AG04450 (cell line): Measurements from ENCODE around the gene RTBDN. TPM values are rescaled to one million over a fixed set of nuclear protein-coding genes. Genes with fewer than 3 reads are reported as not detected.
A peak's percentile ranks its signal among the peaks of the same experiment; 100 is the strongest.

Experiments
- CTCF ChIA-PET: fragments of 300-600, 350-600 bp; formaldehyde crosslinking; extraction: SDS; loops from one replicate; lab custom pipeline; 2022; ENCODE audit warnings: antibody characterized with exemption, inconsistent platforms; lab: Charles Lee
- POLR2A ChIA-PET: fragments of 350-600 bp; formaldehyde crosslinking; extraction: SDS; loops from one replicate; lab custom pipeline; 2021; ENCODE audit warnings: antibody characterized with exemption, inconsistent platforms; lab: Yijun Ruan, JAX
- DNase-seq: peaks from one replicate; pipeline ENCODE4 v3.0.0-alpha.2; 2011; ENCODE audit warnings: low read depth, low spot score
- H3K27ac ChIP-seq: one replicate; pipeline ENCODE4 v1.5.1; 2012; ENCODE audit warnings: low read depth, low read length, control low read depth
- H3K27me3 ChIP-seq: one replicate; pipeline ENCODE4 v1.6.0; 2012; ENCODE audit warnings: low read length; ENCODE audit not compliant: control insufficient read depth, insufficient read depth
- H3K4me3 ChIP-seq: 2 replicates; pipeline ENCODE4 v1.5.1; 2011; ENCODE audit warnings: mild to moderate bottlenecking, low read depth, low read length, control low read depth
- H3K9me3 ChIP-seq: 2 replicates; pipeline ENCODE4 v1.5.1; 2012; ENCODE audit warnings: low read length; ENCODE audit not compliant: control insufficient read depth, insufficient read depth
- polyA plus RNA-seq: library from polyadenylated mRNA; depleted of rRNA; stranded (reverse); fragments of >200 nt; gene quantifications from 2 replicates; pipeline ENCODE4 v1.2.3, GENCODE V29; 2011
- TF ChIP-seq, protein P1 (sequence below): IDR thresholded peaks from 2 replicates; pipeline ENCODE4 v1.5.1; 2011; ENCODE audit warnings: low read depth, low read length, control low read depth, inconsistent platforms

RTBDN gene
- polyA plus RNA-seq, 1 experiment, result not detected

GRCh38 chr19:12836529-12836863, 2.1 kb upstream of the RTBDN start:
- ChIA-PET CTCF (interaction anchor here (1.2 to 1.4 kb wide), 2 partner anchors 12 to 70 kb away, joined by 5 to 6 read pairs; no protein-coding TSS in a partner anchor), POLR2A (no interaction called here)
- H3K4me3 ChIP-seq, result no peak overlapping the region
- TF ChIP-seq, protein P1, sequence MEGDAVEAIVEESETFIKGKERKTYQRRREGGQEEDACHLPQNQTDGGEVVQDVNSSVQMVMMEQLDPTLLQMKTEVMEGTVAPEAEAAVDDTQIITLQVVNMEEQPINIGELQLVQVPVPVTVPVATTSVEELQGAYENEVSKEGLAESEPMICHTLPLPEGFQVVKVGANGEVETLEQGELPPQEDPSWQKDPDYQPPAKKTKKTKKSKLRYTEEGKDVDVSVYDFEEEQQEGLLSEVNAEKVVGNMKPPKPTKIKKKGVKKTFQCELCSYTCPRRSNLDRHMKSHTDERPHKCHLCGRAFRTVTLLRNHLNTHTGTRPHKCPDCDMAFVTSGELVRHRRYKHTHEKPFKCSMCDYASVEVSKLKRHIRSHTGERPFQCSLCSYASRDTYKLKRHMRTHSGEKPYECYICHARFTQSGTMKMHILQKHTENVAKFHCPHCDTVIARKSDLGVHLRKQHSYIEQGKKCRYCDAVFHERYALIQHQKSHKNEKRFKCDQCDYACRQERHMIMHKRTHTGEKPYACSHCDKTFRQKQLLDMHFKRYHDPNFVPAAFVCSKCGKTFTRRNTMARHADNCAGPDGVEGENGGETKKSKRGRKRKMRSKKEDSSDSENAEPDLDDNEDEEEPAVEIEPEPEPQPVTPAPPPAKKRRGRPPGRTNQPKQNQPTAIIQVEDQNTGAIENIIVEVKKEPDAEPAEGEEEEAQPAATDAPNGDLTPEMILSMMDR, result no peak
- peaks cover 5% of the 10 kb centered on the region; the same call in 1 of the 2 replicates for H3K9me3 ChIP-seq
- no peak overlapping the region for H3K27ac ChIP-seq
- peaks cover 76% of the 10 kb centered on the region for H3K27me3 ChIP-seq
- no peak for DNase-seq

DNA sequence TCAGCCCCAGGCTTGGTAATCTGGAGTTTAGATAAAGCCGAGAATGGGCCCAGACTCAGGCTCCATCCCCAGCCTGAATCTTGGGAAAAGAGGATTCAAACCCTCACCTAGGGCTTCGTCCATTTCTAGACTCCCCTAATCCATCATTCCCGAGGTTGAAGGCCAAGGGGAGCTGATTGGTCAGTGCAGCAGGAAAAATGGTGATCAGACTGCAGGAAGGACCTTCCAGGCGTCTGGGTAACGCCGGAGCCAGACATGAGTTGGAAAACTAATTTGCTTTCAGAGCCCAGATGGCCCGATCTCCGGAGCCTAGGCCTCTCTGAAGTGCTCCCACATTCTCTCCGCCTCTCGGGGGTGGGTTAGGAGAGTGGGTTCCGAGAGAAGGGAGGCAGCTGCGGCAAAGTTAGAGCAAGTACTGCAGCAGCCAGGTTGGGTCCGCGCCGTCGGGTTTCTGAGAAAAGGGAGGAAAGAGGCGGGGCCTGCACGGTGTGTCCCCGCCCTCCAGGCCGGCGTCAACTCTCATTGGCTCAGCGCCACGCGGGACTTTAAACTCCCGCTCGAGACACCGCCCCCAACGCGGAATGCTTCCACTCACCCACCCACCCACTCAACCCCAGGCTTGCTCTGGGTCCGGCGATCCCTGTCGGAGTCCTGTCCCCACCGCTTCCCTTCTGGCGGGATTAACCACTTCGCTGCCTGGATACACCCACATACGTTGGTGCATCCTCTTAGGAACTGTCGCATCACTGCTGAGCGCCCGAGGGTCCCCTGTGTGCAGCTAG, 788 bp upstream of the RTBDN start:
- no peak for DNase-seq
- Histone ChIP-seq H3K27me3 (peaks cover 66% of the 10 kb centered on the region), H3K27ac (no peak overlapping the region), H3K9me3 (no peaks in the 10 kb centered on the region; the same call in 1 of the 2 replicates), H3K4me3 (no peak overlapping the region)
- POLR2A ChIA-PET, result no interaction called here
- CTCF ChIA-PET, result interaction anchor here (0.9 to 1.2 kb wide), 2 partner anchors 13 to 68 kb away, joined by 4 to 5 read pairs; no protein-coding TSS in a partner anchor
- TF ChIP-seq, protein P1, result no peak

- Histone ChIP-seq H3K27ac (no peak overlapping the region), H3K9me3 (no peaks in the 10 kb centered on the region; the same call in 1 of the 2 replicates), H3K27me3 (peaks cover 55% of the 10 kb centered on the region), H3K4me3 (peak overlapping the region; percentile 56)
- POLR2A ChIA-PET, result interaction anchor here (0.6 kb wide), 1 partner anchor 394 kb away, joined by 6 read pairs; no protein-coding TSS in a partner anchor
- DNase-seq, result no peak
- CTCF ChIA-PET, result interaction anchor here (0.9 to 1.2 kb wide), 3 partner anchors 13 to 67 kb away, joined by 4 to 6 read pairs (median 5); no protein-coding TSS in a partner anchor
- TF ChIP-seq, protein P1, result no peak
Measured at GRCh38 chr19:12833738-12834565, 427 bp downstream of the RTBDN start.

DNA sequence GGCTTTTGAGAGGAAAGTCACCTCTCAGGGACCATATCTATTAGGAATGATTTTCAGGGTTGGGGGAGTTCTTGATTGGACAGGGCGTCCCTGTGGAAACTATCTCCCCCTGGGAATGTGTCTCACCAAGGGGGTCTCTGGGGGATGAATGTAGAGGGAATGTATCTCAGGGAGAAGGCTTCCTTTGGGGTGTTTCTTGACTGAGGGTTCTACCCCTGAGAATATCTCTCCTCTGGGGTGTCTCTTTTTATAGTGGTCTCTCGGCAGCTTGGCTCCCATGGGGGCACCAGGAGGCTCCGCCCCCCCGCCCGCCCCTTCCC, 1.0 kb downstream of the RTBDN start:
- ChIA-PET POLR2A (no interaction called here), CTCF (no interaction called here)
- no peak overlapping the region for H3K27ac ChIP-seq

More for the DNA sequence above, 1.0 kb downstream of the RTBDN start:
- TF ChIP-seq, protein P1, result no peak
- no peaks in the 10 kb centered on the region; the same call in 1 of the 2 replicates for H3K9me3 ChIP-seq
- DNase-seq, result no peak
- no peak overlapping the region for H3K4me3 ChIP-seq
- peaks cover 51% of the 10 kb centered on the region for H3K27me3 ChIP-seq
